HG02763 (cell line): ENCODE measurements around the gene FOXD4L3.
A peak's percentile ranks its signal among the peaks of the same experiment; 100 is the strongest.
"Not testable (repeated sequence)": the region's sequence is repeated elsewhere in the genome, so short reads cannot be mapped to it uniquely, and the experiment has no call there.

Experiments
- ATAC-seq: cut with Tn5 transposase; IDR thresholded peaks from one replicate; pipeline ENCODE4 v1.9.1; 2021; ENCODE audit warnings: mild to moderate bottlenecking, moderate library complexity; ENCODE audit not compliant: unreplicated experiment

FOXD4L3 gene

DNA sequence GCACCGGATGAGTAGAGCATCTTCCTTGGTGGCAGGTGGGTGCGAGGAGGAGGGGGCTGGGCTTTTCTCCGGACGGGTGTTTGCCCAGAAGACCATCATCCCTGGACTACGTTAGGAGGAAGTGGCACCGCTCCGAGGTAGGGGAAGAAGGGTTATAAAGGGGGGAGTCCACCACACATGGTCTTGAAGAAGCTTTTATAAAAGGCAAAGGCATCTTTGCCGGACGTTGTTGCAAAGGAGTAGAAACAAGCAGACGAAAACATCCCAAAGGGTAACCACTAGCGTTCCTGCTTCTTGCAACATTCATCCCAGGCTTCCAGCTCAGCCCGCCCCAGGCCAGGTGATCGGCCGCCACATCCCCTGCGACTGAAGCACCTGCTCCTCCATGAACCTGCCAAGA, at the start of gene FOXD4L3:
Gene FOXD4L3 (plus strand): TSS at position 301 of the 400 bp plus-strand sequence. CDS start 85 bp downstream, at position 386.
- ATAC-seq, result not testable (repeated sequence)

DNA sequence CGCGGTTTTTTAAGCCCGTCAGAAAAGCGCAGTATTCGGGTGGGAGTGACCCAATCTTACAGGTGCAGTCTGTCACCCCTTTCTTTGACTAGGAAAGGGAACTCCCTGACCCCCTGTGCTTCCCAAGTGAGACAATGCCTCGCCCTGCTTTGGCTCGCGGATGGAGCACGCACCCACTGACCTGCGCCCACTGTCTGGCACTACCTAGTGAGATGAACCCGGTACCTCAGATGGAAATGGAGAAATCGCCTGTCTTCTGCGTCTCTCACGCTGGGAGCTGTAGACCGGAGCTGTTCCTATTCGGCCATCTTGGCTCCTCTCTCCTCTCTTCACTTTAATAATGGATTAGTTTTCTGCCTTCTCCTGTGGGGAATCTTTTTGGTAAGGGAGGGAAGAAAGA, 21.6 kb upstream of the FOXD4L3 start:
- not testable (repeated sequence) for ATAC-seq

DNA sequence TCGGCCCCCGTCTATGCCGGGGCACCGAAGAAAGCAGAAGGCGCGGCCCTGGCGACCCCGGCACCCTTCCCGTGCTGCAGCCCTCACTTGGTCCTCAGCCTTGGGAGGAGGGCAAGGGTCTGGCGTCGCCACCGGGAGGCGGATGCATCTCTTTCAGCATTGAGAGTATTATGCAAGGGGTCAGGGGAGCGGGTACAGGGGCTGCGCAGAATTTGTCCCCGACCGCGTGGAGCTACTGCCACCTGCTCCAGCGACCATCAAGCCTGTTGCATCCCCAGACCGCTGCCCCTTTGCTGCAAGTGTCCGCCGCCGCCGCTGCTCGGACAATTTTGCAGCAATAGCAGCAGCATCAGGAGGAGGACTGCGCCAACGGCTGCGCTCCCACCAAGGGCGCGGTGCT, 1.1 kb downstream of the FOXD4L3 start:
- ATAC-seq, result not testable (repeated sequence)

DNA sequence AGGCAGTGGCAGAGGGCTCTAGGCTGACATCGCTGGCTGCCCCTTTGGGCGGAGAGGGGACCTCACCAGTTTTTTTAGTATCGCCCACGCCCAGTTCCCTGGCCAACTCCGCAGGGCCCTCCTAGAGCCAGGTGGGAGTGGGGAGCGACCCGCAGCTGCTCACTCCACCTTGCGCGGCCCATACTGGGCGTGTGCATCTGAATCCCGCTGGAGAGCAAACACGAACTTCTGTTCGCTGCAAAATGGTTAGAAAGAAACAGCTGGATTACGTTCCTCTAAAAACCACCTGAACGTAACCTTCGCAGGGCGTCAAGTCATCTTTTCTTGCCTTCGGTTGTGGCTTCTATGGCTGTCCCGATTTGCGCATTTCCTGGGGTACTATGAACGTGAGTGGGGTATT, 1.5 kb downstream of the FOXD4L3 start:
- ATAC-seq, result not testable (repeated sequence)

DNA sequence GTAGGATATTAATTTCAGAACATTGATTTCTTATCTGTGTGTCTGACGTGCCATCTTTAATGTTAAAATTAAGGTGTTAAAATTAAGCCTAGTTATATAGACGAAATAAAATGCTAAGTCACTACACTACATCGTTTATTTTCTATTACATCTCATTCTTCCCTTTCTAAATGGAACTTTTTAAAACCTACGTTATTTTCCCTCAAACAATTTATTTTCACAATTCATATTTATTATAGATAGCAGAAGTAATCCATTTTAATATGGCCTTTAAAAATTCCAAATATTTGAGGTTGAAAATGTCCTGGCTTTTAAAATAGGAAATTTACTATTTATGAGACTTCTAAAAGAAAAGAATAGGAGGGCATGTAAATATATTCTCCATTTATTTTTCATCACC, 2.1 kb downstream of the FOXD4L3 start:
- not testable (repeated sequence) for ATAC-seq

DNA sequence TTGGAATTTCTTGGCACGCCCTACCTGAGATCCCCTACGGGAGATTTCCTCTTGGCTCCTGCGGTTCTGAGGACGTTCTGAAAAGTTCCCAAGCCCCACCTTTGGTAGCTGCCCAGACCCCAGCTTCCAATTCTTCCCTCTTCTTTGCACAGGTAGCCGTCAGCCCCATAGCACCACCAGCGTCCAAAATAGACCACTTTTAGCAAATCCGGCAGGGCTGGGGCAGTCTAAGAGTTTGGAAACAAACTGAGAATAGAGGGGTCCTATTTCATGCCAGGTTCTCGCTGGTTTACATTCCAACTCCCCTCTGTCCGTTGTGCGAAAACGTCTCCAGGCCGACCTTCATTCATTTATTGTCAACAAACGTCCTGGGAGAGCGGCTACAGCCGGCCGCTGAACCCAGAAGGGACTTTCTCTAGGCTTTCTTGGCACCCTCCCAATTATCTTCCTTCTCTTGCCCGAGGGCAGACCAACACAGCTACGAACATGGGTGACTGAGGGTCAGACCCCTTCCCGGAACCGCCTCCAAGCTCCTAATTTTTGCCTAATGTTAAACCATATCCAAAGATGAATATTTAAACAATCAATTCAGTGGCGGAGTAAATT, 3.1 kb downstream of the FOXD4L3 start:
- ATAC-seq, result not testable (repeated sequence)

DNA sequence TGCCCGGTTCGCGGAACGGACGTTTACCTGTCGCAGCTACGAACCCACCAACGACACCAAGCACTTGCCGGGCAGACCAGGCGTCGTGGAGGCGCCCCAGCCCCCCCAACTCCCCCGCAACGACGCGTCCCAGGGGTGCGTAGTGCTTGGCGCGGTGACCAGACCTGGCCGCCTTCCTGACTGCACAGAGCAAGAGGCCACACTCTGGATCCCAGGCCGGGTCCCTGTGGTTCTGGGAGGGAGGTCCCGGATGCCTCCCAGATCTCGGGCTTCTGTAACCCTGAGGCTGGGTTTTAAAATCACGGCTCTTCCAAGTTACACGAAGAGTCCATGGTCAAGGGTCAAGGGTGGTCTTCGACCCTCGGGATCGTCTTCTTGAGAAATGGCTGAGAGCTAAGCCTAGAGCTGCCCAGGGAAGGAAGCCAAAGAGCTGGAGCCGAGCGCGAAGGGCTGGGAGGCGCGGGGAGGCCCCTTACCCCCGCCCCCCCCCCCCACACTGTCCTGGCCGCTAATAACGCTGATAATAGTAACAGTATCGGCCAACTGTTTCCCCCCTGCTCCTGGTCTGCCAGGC, 3.8 kb downstream of the FOXD4L3 start:
- ATAC-seq, result not testable (repeated sequence)

DNA sequence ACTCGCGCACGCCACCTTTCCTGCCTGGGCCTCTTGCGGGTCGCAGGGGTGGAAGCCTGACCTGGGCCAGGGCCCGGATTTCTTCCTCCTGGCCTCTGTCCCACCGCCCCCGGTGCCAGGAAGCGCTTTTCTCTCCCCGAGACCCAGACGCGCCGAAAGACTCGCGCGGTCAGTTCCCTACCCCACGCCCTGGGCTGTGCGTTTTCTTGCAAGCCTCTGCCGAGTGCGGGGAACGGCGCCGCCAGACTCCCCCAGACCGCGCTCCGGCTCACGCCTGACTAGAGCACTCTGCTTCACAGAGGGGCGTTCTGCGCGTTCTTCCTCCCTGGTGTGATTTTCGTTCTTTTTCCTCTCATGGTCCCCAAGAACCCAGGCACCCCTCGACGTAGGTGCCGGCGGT, 4.5 kb downstream of the FOXD4L3 start:
- ATAC-seq, result not testable (repeated sequence)

DNA sequence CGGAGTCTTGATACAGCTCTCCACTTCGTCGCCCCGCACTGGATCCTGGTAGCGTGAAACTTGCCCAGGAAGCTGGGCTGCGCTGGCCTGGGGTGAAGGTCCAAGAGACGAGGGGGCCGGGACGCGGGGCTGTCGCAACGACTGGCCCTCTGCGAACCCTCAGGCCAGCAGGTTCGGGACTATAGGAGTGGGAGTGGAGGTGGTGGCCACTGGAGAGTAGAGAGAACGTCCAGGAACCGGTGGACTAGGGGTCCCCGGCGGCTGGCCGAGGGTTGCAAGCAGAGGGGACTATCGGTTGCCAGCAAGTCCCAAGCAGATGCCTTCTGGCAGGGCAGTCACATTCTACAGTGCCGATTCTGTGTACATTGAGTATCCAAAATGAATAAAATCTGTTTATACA, 5.0 kb downstream of the FOXD4L3 start:
- ATAC-seq, result not testable (repeated sequence)

DNA sequence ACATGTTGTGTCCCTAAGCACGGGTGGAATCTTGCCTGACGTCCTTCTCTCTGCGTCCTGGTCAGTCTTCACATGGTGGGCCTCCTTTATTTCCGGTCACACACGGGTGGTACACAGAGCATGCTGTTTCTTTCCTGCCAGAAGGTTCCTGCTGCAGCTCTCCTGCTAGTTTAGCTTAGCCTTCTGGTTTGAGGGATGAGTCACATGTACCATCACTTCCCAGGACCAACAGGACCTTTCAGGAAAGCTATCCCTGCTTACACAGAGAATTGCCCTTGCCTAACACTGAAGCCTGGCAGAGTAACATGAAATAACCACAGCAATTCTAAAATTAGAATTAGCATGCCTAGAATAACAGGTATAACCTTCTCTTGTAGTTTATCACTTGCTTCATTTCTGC, 8.5 kb downstream of the FOXD4L3 start:
- ATAC-seq, result not testable (repeated sequence)

DNA sequence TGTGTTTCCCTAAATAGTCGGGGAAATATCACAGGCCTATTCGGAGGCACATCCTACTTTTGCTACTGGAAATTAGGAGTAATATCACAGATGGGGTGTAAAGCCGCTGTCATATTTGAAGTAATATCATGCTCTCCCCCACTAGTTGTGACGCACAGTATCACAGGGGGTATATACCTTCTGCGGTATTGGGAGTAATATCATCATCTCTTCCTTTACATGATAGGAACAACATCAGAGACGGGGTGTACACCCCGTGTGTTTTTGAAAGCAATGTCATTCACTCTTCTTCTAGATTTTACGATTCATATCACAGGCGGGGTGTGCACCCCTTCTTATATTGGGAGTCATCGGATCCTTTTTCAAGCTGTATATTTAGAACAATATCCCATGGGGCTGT, 15.5 kb downstream of the FOXD4L3 start:
- not testable (repeated sequence) for ATAC-seq

DNA sequence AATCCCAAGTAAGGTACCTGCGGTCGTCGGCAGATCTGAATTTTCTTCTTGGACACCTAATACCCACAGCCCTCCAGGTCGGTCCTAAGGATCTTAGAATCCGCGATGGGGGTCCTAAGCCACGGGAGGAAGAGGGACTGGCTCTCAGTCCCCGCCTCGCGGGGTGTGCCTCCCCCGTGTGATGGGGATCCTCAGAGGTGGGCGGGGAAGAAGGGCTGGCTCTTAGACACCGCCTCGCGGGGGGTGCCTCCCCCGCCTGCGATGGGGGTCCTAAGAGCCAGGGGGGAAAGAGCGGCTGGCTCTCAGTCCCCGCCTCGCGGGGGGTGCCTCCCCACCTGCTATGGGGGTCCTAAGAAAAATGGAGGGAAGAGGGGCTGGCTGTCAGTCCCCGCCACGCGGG, 21.1 kb downstream of the FOXD4L3 start:
- ATAC-seq, result not testable (repeated sequence)

DNA sequence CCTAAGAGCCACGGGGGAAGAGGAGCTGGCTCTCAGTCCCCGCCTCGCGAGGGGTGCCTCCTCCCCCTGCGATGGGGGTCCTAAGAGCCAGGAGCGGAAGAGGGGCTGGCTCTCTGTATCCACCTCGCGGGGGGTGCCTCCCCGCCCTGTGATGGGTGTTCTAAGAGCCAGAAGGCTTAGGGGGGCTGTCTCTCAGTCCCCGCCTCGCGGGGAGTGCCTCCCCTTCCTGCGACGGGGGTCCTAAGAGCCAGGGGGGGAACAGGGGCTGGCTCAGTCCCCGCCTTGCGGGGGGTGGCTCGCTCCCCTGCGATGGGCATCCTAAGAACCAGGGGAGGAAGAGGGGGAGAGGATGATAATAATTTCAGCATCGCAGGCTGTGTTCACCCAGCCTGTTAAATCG, 21.9 kb downstream of the FOXD4L3 start:
- not testable (repeated sequence) for ATAC-seq

DNA sequence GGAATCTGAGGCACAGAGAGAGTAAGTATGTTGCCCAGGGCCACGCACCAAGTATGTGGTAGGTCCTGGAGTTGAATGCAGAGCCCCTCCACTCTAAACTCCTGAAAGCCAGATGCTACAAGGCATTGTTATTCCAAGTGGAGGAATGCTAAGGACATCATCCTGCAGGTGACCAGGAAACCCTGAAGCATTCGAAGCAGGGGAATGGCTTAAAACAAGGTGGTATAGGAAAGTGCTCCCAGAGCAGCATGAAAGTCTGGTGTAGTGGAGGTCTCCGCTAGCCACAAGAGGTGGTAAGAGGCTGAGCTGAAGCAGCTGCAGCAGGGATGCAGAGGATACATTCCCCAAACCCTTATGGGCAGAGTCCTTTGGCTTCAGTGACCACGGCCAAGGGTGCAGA, 26.4 kb downstream of the FOXD4L3 start:
- ATAC-seq, result not testable (repeated sequence)

DNA sequence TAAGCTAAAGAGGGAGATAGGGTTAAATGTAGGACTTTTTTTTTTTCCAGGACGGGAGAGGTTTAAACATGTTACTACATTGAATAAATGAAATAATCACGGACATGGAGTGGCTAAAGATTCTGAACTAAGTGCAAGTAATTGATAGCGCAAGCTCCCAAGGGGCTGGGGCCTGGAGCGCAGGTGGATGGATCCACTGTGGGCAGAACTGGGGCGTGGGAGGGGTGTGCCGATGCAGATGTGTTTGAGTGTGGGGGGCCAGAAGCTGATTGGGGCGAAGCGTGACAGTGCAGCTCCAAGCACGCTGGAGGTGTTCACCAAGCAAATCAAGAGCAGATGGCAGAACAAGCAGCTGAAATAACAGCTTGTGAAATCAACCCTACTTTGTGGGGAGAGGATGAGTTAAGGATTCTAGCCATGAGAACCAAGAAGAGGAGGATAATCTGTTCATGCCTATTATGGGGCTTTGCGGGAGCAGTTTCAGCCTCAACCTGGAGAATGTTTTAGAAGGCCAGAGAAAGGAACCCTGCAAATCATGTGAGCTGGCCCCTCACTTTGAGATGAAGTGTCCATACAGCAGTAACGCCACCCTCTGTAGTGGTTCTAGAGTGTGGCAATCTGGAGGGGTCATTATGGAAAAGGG, 28.0 kb downstream of the FOXD4L3 start:
- not testable (repeated sequence) for ATAC-seq

DNA sequence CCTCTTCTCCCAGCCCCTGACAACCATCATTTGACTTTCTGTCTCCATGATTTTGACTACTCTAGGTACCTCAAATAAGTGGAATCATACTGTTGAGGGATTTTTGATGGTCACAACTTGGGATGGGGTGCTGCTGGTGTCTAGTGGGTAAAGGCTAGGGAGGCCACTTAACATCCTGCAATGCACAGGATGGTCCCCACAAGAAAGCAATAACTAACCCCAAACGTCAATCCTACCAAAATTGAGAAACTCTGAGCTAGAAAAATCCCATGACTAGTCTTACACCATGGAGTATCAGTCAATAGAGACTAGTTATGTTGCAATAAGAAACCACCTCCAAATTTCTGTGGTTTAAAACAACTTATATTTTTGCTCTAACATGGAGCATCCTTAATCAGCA, 29.5 kb downstream of the FOXD4L3 start:
- ATAC-seq, result not testable (repeated sequence)

DNA sequence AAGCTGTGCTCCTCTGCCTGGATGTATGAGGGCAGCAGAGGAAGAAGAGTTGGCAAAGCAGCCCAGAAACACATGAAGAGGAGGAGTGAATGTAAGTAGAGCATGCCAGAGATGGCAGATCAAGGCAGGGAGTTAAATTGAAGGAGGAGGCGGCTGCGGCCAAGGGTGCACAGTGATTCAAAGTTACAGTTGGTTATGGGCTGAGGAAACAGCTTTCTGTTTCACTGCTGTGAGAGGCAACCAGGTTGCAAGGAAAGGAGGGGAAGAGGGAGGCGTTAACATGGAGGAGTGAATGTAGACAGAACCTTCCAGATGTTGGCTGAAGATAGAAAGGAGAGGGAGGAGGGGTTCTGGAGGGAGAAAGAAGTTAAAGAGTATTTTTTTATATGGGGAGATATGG, 33.3 kb downstream of the FOXD4L3 start:
- not testable (repeated sequence) for ATAC-seq

DNA sequence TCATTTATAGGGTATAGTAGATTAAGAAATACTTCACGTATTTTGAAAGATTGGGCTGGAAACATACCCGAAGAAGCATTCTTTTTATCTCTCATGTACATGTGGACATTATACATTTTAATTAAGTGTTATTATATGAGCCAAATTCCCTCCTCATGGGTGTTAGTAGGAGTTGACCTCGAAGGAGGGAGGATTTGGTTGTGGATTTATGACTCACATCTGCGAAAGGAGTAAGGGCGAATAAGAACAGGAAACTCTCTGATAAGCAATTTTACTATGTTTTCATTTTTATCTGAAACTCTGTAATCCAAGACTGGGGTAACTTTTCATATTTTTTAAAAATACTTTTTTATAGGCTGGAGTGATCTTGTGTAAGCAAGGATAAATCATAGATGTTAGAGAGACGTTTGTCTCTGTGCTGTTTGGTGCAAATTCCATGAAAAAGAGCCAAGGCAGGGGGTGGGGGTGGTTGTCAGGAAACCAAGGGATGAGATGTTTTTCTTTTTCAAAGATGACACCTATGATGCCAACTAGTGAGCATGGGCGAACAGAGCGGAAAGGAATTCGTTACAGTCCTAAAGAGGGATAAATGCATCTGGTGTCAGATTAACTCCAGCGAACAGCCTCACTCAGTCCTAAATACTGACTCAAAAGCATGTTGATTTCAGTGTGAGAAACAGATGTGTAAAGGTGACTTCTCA, 34.1 kb downstream of the FOXD4L3 start:
- not testable (repeated sequence) for ATAC-seq

DNA sequence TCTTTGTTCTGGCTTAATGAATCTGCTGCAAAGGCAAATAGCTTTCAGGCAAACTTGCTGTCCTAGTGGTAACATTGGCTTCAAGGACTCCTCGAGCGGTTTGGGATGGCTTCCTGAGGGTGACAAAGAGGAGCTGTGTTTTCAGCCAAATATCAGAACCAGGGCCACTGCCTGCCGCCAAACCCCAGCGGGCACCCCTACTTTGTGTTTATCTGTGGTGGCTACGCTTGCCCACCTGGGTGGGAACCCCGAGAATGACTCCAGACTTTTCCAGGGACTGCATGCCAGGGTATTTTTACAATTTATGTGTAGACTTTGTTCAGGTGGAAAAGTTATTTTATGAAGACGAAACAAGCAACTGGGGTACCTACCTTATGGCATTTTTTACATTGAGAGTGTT, 35.3 kb downstream of the FOXD4L3 start:
- ATAC-seq, result not testable (repeated sequence)

DNA sequence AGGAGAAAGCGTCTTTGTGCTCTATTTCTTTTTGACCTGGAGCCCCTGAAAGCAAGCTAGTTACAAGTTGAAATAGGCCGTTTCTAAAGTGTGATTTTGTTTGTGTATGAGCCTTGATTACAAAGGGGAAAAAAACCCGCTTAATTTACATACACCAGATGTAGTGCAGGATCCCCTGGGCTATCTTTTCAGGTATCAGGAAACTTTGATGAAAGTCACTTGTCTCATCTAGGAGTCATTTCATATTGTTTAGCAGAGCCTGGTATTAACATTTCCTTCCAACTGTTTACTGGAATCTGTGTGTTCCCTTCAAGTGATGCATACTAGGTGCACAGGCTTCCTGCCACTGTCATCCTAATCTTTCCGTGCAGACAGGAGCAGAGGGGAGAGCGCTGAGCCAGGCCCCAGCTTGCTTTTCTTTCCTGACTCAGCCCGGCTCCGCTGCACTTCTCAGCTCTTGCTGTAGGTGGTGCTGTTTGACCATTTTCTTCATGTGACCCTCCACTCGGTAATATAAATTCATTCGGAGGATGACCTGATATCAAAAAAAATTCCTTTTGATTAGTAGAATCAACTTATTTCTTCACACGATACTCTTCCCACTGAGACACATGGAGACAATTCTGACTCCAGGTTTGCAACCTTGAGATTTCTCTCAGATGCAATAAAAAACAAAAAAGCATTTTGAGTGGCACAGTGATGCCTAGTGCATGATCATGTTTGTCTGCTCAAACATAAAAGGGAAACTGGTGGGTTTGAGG, 39.8 kb downstream of the FOXD4L3 start:
- ATAC-seq, result peak; percentile 84

DNA sequence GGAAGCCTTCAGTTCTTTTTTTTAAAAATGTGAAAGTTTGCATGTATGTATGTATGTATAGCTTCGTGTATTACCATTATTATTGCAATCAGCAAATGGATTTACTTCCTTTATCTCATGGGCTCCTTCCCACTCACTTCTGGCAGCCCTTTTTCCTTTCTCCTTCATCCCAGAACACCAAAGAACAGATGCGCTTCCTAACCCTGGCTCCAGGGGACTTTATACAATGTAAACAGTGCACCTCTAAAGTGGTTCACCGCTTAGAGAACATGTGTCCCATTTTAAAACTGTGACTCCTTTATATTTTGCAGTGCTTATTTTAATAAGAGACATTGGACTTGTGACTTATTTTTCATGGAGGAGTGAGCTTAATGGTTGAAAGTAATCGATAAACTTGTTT, 40.6 kb downstream of the FOXD4L3 start:
- ATAC-seq, result not testable (repeated sequence)
